ENCODE data around the gene ZPR1. TPM values are rescaled to one million over a fixed set of nuclear protein-coding genes. Genes with fewer than 3 reads are reported as not detected.
A peak's percentile ranks its signal among the peaks of the same experiment; 100 is the strongest.
"Not testable (repeated sequence)": the region's sequence is repeated elsewhere in the genome, so short reads cannot be mapped to it uniquely, and the experiment has no call there.

The ZPR1 gene
- 10 to 100 TPM; 55.9 to 71.8 (median 64.4) TPM for total RNA-seq (2021; fragmentation: NEBNext Ultra II Directional; extraction: Animal tissue kit (Norgen Biotek cat#: 25700))
- long read RNA-seq, full-length matches to known transcripts = 87 of 101 reads
- long read RNA-seq, partial matches to known transcripts = 0 of 101 reads
- long read RNA-seq, other reads (novel, unspliced or antisense) = 14 of 101 reads

DNA sequence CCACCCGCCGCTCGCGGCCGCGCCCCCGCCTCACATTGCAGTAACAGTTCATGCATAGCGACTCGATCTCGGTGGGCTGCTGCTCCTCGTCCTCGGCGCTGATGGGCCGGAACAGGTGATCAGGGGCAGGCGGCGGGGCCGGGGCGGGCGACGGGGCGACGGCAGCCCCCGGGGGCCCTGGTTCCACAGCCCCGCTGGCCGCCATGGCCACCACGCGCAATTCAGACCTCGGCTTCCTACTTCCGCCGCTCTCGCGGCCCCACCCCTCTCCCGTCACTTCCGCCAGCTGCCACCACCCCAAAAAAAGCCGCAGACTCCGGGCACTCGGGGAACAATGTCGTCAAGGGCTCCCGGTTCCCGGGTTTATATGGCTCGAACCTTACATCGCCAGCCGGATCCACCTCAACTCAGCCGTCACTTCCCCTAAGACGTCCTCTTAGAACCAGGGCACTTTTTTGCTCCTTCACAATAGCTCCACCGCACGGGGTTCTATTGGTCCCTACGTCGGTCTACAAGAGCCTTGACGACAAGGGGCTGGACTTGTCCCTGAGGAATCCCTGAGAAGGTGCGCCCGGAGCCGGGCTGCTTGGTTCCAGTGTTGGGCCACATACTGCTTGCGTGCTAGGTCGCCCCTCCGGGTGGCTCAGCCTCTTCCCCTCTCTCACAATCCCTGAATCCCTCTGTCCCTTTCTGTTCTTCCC is at the start of gene ZPR1:
ZPR1 (minus strand) TSS at position 238 of the 701 bp plus-strand sequence; CDS start at position 205, 33 bp downstream.
- Mint-ChIP-seq H3K36me3 (ENCODE audit: low read depth) (peaks cover 27% of the 10 kb centered on the region), H3K4me1 (ENCODE audit: low read depth) (peaks cover 53% of the 10 kb centered on the region), H3K27me3 (ENCODE audit: insufficient read depth) (peaks cover 1% of the 10 kb centered on the region; the same call in 1 of the 2 replicates), H3K27ac (peak within 1 kb of the TSS; percentile 98), H3K9me3 (no peaks in the 10 kb centered on the region), H3K4me3 (peak within 1 kb of the TSS; percentile 91)
- peak; percentile 59 for DNase-seq
- peak; percentile 21; the same call in 1 of the 2 replicates for TF ChIP-seq CTCF (IDR thresholded peaks at IDR 0.05)

- H3K27me3 Mint-ChIP-seq (ENCODE audit: insufficient read depth) = peaks cover 9% of the 10 kb centered on the region
- DNase-seq = no peak
- no peaks in the 10 kb centered on the region for H3K9me3 Mint-ChIP-seq
- no peak for TF ChIP-seq CTCF (IDR thresholded peaks at IDR 0.05)
- no peak overlapping the region for H3K4me3 Mint-ChIP-seq
- H3K36me3 Mint-ChIP-seq (ENCODE audit: low read depth) = no peaks in the 10 kb centered on the region
- no peak overlapping the region for H3K27ac Mint-ChIP-seq
- peaks cover 10% of the 10 kb centered on the region for H3K4me1 Mint-ChIP-seq (ENCODE audit: low read depth)
Observed at GRCh38 chr11:116836632-116836991, 48.8 kb upstream of the ZPR1 start.

DNA sequence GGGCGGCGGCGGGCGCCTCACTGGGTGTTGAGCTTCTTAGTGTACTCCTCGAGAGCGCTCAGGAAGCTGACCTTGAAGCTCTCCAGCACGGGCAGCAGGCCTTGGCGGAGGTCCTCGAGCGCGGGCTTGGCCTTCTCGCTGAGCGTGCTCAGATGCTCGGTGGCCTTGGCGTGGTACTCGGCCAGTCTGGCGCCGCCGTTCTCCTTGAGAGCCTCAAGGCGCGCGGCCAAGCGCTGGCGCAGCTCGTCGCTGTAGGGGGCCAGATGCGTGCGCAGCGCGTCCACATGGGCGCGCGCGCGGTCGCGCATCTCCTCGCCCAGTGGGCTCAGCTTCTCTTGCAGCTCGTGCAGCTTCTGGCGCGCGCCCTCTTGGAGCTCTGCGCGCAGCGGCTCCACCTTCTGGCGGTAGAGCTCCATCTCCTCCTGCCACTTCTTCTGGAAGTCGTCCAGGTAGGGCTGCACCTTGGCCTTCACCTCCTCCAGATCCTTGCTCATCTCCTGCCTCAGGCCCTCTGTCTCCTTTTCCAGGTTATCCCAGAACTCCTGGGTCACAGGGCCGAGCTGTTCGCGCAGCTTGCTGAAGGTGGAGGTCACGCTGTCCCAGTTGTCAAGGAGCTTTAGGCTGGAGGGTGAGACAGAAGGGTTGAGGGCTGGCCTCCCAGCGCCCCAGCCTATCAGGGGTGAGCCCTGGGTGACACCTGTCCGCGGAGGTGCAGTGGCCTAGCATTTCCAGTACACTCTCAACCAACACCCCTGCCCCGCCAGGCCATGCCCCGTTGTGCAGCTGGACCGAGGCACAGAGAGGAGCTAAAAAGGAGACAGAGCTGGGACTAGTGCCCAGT is 48.2 kb upstream of the ZPR1 start:
- Mint-ChIP-seq H3K27me3 (ENCODE audit: insufficient read depth) (peaks cover 9% of the 10 kb centered on the region), H3K36me3 (ENCODE audit: low read depth) (no peaks in the 10 kb centered on the region), H3K9me3 (no peaks in the 10 kb centered on the region), H3K4me3 (peak overlapping the region; percentile 53; the same call in 1 of the 2 replicates), H3K4me1 (ENCODE audit: low read depth) (peaks cover 10% of the 10 kb centered on the region), H3K27ac (peak overlapping the region; percentile 65; the same call in 1 of the 2 replicates)
- TF ChIP-seq CTCF (IDR thresholded peaks at IDR 0.05) = peak; percentile 81
- peak; percentile 90 for DNase-seq

DNA sequence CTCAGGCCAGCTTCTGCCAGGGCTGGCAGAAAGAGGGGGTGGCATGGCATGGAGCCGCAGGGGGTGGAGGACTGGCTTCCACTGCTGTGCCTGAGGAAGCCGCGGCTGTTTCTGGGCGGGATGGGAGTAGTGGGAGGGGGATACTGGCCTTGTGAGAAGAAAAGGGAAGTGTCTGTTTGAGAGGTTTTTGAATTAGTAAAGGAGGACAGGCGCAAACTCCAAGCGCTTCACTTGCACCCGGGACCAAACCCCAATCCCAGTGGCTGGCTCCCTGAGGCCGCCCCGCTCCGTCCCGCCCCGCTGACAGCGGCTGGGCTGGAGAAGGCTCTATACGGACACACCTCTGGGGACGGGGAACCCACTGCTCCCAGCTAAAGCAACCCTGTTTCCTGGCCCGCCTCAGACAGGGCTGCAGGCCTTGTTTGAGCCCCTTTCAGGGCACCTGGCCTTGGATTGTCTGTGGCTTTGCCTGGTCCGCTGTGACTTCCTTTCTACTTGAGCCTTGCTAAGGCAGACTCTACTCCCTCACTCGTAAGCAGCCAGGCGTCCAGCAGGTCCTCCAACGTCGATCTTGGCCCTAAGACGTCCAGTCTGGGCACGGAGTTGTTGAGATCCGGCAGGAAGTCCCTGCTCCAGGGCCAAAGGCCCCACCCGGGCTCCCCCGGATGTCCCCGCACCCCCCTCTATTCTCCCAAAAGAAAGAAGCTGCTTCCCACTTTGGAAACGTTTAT is 47.4 kb upstream of the ZPR1 start:
- H3K36me3 Mint-ChIP-seq (ENCODE audit: low read depth) = no peaks in the 10 kb centered on the region
- H3K4me1 Mint-ChIP-seq (ENCODE audit: low read depth) = peaks cover 10% of the 10 kb centered on the region
- H3K9me3 Mint-ChIP-seq = no peaks in the 10 kb centered on the region
- no peak for DNase-seq
- peak overlapping the region; percentile 19; the same call in 1 of the 2 replicates for H3K4me3 Mint-ChIP-seq
- no peak overlapping the region for H3K27ac Mint-ChIP-seq
- no peak for TF ChIP-seq CTCF (IDR thresholded peaks at IDR 0.05)
- peaks cover 9% of the 10 kb centered on the region for H3K27me3 Mint-ChIP-seq (ENCODE audit: insufficient read depth)

GRCh38 chr11:116834535-116835041 is 46.8 kb upstream of the ZPR1 start:
- Mint-ChIP-seq H3K4me1 (ENCODE audit: low read depth) (peaks cover 10% of the 10 kb centered on the region), H3K27me3 (ENCODE audit: insufficient read depth) (peaks cover 11% of the 10 kb centered on the region), H3K4me3 (peak overlapping the region; percentile 19; the same call in 1 of the 2 replicates)
- not testable (repeated sequence) for H3K9me3 Mint-ChIP-seq; H3K27ac Mint-ChIP-seq; H3K36me3 Mint-ChIP-seq (ENCODE audit: low read depth); DNase-seq
